T-cell (primary cell): ENCODE data around the gene NYAP1. TPM values are rescaled to one million over a fixed set of nuclear protein-coding genes. Genes with fewer than 3 reads are reported as not detected.

Experiments used
- ATAC-seq, 4 experiments: fragments of 200-7000 bp in 3 of 4; fragments of 150-1000 bp in 1 of 4; cut with Tn5 transposase; replicated peaks in 1 of 4; 1 replicate in 3 of 4; 2 replicates in 1 of 4; pipeline ENCODE4 v1.10.0; 2021; ENCODE audit warnings: moderate library complexity in 3 of 4, mild to moderate bottlenecking in 2 of 4, moderate number of reproducible peaks in 1 of 4
- CTCF ChIA-PET, 2 donors: fragments of 300-600 bp; sonication (Branson Sonifier 250); formaldehyde crosslinking; loops; one replicate each; lab custom pipeline; 2022; ENCODE audit warnings: antibody characterized with exemption in 2 of 2; lab: Charles Lee
- POLR2A ChIA-PET, 2 donors: fragments of 300-600 bp; sonication (Branson Sonifier 250); formaldehyde crosslinking; loops; one replicate each; lab custom pipeline; 2022; ENCODE audit warnings: antibody characterized with exemption in 2 of 2; lab: Charles Lee
- DNase-seq, 35 experiments: peaks; one replicate each; pipeline versions ENCODE4 v3.0.0 to v3.0.0-alpha.2; 2013 to 2023
- H3K27ac ChIP-seq: one replicate; pipeline ENCODE4 v1.5.1; 2013; ENCODE audit warnings: low read length
- H3K27me3 ChIP-seq, 2 experiments: replicated peaks in 1 of 2; 1 replicate in 1 of 2; 2 replicates in 1 of 2; pipeline versions ENCODE4 v1.6.1 to v1.7.0; 2013; ENCODE audit warnings: low read length in 1 of 2, mixed read lengths in 1 of 2; ENCODE audit not compliant: control insufficient read depth in 2 of 2, insufficient read depth in 2 of 2; ENCODE audit errors: extremely low read depth in 1 of 2
- H3K36me3 ChIP-seq, 2 donors: 1 replicate in 1 of 2; 2 replicates in 1 of 2; pipeline versions ENCODE4 v1.6.1 to v1.7.0; 2013; ENCODE audit warnings: low read length in 1 of 2; ENCODE audit not compliant: control insufficient read depth in 2 of 2, insufficient read depth in 1 of 2; ENCODE audit errors: extremely low read depth in 1 of 2
- H3K4me1 ChIP-seq, 2 experiments: 1 replicate in 1 of 2; 2 replicates in 1 of 2; pipeline versions ENCODE4 v1.6.1 to v1.7.0; 2013; ENCODE audit warnings: low read length in 2 of 2, mixed read lengths in 1 of 2; ENCODE audit not compliant: insufficient read depth in 2 of 2, control insufficient read depth in 1 of 2; ENCODE audit errors: extremely low read depth in 1 of 2
- H3K4me3 ChIP-seq, 2 donors: 1 replicate in 1 of 2; 2 replicates in 1 of 2; pipeline versions ENCODE4 v1.5.1 to v1.7.0; 2013; ENCODE audit warnings: mild to moderate bottlenecking in 2 of 2, low read length in 1 of 2, moderate library complexity in 1 of 2; ENCODE audit not compliant: control insufficient read depth in 1 of 2; ENCODE audit errors: extremely low read depth in 1 of 2
- H3K9me3 ChIP-seq: 2 replicates; pipeline ENCODE4 v1.7.0; 2013
- H3K27ac Mint-ChIP-seq, 2 donors: one replicate each; pipeline ENCODE4 v1.8.0; 2020 to 2021; ENCODE audit warnings: mild to moderate bottlenecking in 2 of 2, mixed read lengths in 2 of 2
- H3K27me3 Mint-ChIP-seq, 2 donors: one replicate each; pipeline ENCODE4 v1.8.0; 2021 to 2022; ENCODE audit warnings: mixed read lengths in 2 of 2
- H3K36me3 Mint-ChIP-seq: one replicate; pipeline ENCODE4 v1.8.0; 2021; ENCODE audit warnings: mixed read lengths
- H3K4me1 Mint-ChIP-seq, 3 donors: one replicate each; pipeline ENCODE4 v1.8.0; 2020 to 2022; ENCODE audit warnings: mixed read lengths in 3 of 3, mild to moderate bottlenecking in 1 of 3
- H3K4me3 Mint-ChIP-seq, 3 donors: one replicate each; pipeline ENCODE4 v1.8.0; 2020 to 2022; ENCODE audit warnings: mild to moderate bottlenecking in 3 of 3, mixed read lengths in 3 of 3, moderate library complexity in 3 of 3
- H3K9me3 Mint-ChIP-seq, 3 donors: one replicate each; pipeline ENCODE4 v1.8.0; 2020 to 2022; ENCODE audit warnings: mixed read lengths in 3 of 3
- WGBS: methylation state at CpG from one replicate; pipeline ENCODE4 v1.1.5; 2013; ENCODE audit warnings: missing lambda C conversion rate; ENCODE audit not compliant: insufficient coverage; 5-methylcytosine and 5-hydroxymethylcytosine counted together
- total RNA-seq, 35 experiments: library from RNA in 6 of 35; stranded (reverse) in 6 of 35; fragments of 120-200 nt in 1 of 35; gene quantifications; one replicate each; pipeline versions ENCODE4 v1.2.1 to v1.2.4 and lab custom pipeline; 2013 to 2026

Gene NYAP1
- total RNA-seq, 5 donors from 2014 or later (not counting 1 experiment from before 2014, with no cell fraction given) = 0.50 to 1.4 (median 0.99) TPM

DNA sequence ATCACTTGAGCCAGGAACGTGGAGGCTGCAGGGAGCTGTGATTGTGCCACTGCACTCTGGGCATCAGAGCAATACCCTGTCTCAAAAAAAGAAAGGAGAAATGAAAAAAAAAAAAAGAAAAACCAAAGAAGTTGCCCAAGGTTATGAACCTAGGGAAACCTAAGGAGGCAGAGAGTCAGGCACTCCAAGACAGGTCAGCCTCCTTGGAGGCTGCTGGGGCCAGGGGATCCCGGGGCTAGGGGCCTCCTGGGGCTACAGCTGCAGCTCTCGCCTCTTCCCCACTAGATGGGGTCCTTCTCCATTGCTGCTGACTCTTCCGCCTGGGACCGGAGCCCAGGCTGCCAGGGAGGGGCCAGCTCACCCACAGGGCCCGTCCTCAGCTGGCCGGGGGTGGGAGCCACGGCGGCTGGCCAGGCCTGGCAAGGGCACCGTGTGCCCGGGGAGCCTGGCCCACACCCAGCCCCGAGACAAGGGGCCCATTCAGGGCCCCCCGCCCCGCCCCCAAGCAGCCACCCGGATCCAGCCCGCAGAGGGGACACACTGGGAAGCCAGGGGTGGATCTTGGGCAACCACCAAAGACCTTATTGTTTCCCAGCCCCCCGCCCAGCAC, 17.9 kb upstream of the NYAP1 start:
- ATAC-seq = no peak
- H3K27me3 Mint-ChIP-seq = no peaks in the 10 kb centered on the region
- peak overlapping the region; percentile 39 to 58 for H3K27ac Mint-ChIP-seq
- WGBS = 65% methylated on average over 10 of the region's 17 CpGs
- H3K27ac ChIP-seq = no peak overlapping the region
- H3K9me3 Mint-ChIP-seq = no peaks in the 10 kb centered on the region
- H3K27me3 ChIP-seq = no peaks in the 10 kb centered on the region
- no peak overlapping the region for H3K4me3 Mint-ChIP-seq
- DNase-seq = no peak
- H3K36me3 ChIP-seq = peaks cover 8 to 47% of the 10 kb centered on the region in 2 donors
- no peak overlapping the region for H3K4me3 ChIP-seq
- ChIA-PET POLR2A (interaction anchor here in 1 of 2 donors (0.7 kb wide), 1 partner anchor 12 kb away, joined by 4 read pairs; no protein-coding TSS in a partner anchor), CTCF (interaction anchor here in 1 of 2 donors (0.6 to 0.7 kb wide), 2 partner anchors 227 to 433 kb away, joined by 3 to 4 read pairs; no protein-coding TSS in a partner anchor)
- peaks cover 0 to 21% of the 10 kb centered on the region in 2 experiments for H3K4me1 ChIP-seq
- no peaks in the 10 kb centered on the region for H3K9me3 ChIP-seq
- H3K36me3 Mint-ChIP-seq = peaks cover 4% of the 10 kb centered on the region
- peaks cover 6 to 16% (median 14%) of the 10 kb centered on the region in 3 donors for H3K4me1 Mint-ChIP-seq

DNA sequence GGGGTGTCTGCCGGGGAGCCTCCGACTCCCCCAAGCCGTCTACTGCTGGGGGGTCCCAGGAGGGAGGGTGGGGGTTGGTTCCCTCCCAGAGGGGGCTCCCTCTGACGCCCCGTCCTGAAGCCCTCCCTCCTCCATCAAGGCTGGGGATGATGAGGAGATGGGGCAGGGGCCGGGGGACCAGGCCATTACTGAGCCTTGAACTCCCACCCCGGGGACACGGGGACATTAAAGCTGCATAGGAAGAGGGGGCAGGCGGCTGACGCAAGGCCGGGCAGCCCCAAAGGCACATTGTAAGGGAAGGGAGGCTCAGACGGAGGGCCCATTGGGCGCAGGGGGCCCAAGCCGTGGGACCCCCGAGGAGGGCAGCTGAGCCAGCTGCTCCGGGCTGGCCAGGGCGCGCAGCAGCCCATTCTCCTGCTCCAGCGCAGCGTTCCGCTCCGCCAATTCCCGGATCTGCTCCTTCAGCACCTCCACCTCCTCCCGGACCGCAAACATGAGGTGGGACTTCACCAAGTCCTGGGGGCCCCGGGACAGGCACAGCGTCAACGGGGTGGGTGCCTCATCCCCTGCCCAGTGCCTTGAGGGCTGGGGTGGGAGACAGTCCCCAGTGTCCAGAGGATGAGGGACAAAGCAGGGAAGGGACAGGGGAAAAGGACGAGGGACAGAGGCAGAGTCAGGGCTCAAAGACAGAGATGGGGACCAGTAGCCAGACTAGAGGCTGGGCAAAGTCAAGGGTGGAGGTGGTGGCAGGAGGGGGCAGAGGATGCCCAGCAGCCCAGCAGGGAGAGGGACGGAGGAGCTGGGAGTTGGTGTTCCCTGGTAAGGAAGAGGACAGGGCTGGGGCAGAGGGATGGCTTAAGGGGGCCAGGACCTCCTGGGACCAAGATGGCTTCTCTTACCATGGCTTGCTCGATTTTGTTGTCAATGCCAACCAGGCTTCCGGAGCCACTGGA, 16.8 kb upstream of the NYAP1 start:
- no peak overlapping the region for H3K27ac ChIP-seq
- Mint-ChIP-seq H3K36me3 (peaks cover 5% of the 10 kb centered on the region), H3K4me3 (no peak overlapping the region), H3K27ac (no peak overlapping the region), H3K9me3 (no peaks in the 10 kb centered on the region), H3K27me3 (no peaks in the 10 kb centered on the region), H3K4me1 (peaks cover 6 to 18% (median 18%) of the 10 kb centered on the region in 3 donors)
- H3K9me3 ChIP-seq = no peaks in the 10 kb centered on the region
- H3K36me3 ChIP-seq = peaks cover 0 to 53% of the 10 kb centered on the region in 2 donors
- H3K4me3 ChIP-seq = no peak overlapping the region
- WGBS = 96% methylated on average over 15 of the region's 32 CpGs
- DNase-seq = no peak
- H3K4me1 ChIP-seq = peaks cover 0 to 21% of the 10 kb centered on the region in 2 experiments
- H3K27me3 ChIP-seq = no peaks in the 10 kb centered on the region
- no peak for ATAC-seq
- ChIA-PET POLR2A (no interaction called here), CTCF (no interaction called here)

DNA sequence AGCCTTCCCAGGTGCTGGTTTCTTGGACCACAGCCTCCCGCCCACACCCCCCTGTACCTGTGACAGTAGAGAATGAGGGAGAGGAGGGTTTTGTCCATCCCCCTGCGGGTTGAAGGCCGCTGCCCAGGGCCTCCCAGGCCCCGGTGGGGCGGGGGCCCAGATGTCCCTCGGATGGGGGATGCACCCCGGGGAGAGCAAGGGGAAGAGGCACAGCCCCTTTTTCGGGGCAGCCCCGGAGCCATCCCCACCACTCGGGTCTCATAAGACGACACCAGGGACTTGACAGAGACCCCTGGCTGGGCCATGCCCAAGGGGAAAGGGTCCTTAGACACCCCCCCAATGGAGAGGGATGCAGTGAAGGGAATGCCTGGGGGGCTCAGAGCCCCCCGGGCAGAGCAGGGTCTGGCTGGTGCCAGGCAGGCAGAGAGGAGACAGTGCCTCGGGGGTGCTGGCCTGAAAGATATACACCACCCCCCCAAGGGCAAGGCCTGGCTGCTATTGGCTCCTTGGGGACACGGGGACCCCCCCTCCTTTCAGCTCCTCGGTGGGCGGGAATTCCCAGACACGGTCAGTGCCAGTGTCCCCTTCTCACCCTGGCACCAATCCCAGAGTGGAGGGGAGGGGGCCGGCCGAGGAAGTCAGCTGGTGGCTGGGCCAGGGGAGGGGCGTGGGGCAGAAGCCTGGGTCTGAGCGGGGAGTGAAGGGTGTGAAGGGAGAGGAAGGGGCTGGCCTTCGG, 15.9 kb upstream of the NYAP1 start:
- Mint-ChIP-seq H3K27ac (no peak overlapping the region), H3K9me3 (no peaks in the 10 kb centered on the region), H3K4me1 (peaks cover 6 to 21% (median 21%) of the 10 kb centered on the region in 3 donors), H3K4me3 (no peak overlapping the region), H3K36me3 (peaks cover 5% of the 10 kb centered on the region), H3K27me3 (no peaks in the 10 kb centered on the region)
- H3K27ac ChIP-seq = no peak overlapping the region
- no peaks in the 10 kb centered on the region for H3K9me3 ChIP-seq
- WGBS = 90% methylated on average over 7 of the region's 22 CpGs
- H3K36me3 ChIP-seq = peaks cover 0 to 60% of the 10 kb centered on the region in 2 donors
- H3K27me3 ChIP-seq = no peaks in the 10 kb centered on the region
- no peak overlapping the region for H3K4me3 ChIP-seq
- CTCF ChIA-PET = interaction anchor here (0.6 to 1.6 kb wide), 2 partner anchors 65 to 97 kb away, joined by 3 to 7 read pairs; no protein-coding TSS in a partner anchor
- POLR2A ChIA-PET = no interaction called here
- ATAC-seq (no peak), DNase-seq (no peak)
- H3K4me1 ChIP-seq = peaks cover 2 to 30% of the 10 kb centered on the region in 2 experiments

DNA sequence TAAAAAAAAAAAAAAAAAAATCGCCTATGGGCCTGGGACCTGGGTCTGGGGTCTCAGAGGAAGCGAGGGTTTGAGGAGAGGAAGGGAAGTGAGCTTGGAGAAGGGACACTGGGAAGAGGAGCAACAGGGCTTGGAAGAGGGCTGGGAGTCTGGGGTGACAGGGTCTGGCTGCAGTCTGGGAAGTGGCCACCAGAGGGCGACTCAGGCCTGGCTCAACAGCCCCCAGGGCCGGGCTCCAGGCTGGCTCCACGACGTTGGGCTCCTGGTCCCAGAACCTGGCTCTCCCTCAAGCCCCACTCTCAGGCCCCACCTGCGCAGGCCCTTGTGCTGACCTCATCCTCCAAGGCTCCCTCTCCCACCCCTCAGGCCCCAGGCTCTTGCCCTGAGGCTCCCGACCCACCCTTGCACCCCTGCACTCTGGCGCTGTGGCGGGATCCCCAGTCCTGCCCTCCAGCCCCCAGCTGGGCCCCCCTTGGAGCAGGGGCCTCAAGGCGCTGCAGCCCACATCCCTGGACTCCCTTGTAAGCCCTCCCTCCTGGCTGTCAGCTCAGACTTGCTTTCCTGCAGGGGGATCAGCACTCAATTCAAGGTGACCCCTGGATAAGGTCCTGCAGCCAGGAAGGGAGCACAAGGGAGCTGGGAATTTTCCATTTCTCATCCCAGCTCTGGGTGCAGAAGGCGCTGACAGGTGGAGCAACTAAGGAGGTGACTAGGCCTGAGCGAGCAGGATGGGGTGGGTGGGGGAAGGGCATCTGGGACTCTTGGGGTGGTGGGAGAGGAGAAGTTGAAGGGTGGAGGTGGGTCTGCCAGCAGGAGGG, 14.3 kb upstream of the NYAP1 start:
- peak; percentile 83 to 93 (median 89) for ATAC-seq
- ChIA-PET POLR2A (interaction anchor here in 1 of 2 donors (0.6 kb wide), 3 partner anchors 10 to 61 kb away, joined by 3 to 5 read pairs (median 4); no protein-coding TSS in a partner anchor), CTCF (interaction anchor here (0.5 to 1.9 kb wide), 19 partner anchors 13 to 422 kb away, joined by 3 to 17 read pairs (median 6); partner anchors contain the start of genes NYAP1 (in 2 of the 2), AGFG2 (in 1 of the 2) and MEPCE (in 1 of the 2))
- Histone ChIP-seq H3K4me3 (no peak overlapping the region), H3K27me3 (no peaks in the 10 kb centered on the region), H3K4me1 (peaks cover 8 to 46% of the 10 kb centered on the region in 2 experiments), H3K27ac (peak overlapping the region; percentile 18), H3K36me3 (peaks cover 4 to 70% of the 10 kb centered on the region in 2 donors), H3K9me3 (no peaks in the 10 kb centered on the region)
- peaks cover 5% of the 10 kb centered on the region for H3K36me3 Mint-ChIP-seq
- H3K9me3 Mint-ChIP-seq = no peaks in the 10 kb centered on the region
- peak; percentile 40 to 90 (median 76) for DNase-seq
- no peaks in the 10 kb centered on the region for H3K27me3 Mint-ChIP-seq
- peak overlapping the region; percentile 70 to 73 for H3K27ac Mint-ChIP-seq
- 19% methylated on average over 7 of the region's 13 CpGs for WGBS
- no peak overlapping the region for H3K4me3 Mint-ChIP-seq
- peaks cover 23 to 37% (median 36%) of the 10 kb centered on the region in 3 donors for H3K4me1 Mint-ChIP-seq

DNA sequence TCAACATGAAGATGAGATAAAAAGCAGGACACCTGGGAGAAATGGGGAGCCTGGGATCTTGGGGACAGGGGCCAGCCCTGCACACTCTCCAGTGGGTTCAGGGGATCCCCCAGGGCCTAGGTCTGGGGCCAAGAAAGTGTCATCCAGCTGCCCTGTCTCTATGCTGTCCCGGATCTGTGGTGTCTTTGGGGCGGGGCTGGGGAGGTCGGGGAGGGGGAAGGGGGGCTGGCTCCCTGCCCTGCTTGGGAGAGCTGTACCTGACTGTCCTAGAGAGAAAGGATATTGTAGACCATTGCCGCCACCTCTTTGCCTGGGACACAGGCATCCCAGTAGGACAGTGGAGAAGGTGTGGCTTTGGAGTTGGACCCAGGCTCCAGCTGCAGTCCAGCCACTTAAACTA, 12.7 kb upstream of the NYAP1 start:
- no peaks in the 10 kb centered on the region for H3K27me3 Mint-ChIP-seq
- H3K9me3 Mint-ChIP-seq = no peaks in the 10 kb centered on the region
- CTCF ChIA-PET = interaction anchor here in 1 of 2 donors (0.6 to 1.5 kb wide), 3 partner anchors 12 to 119 kb away, joined by 3 to 11 read pairs (median 4); no protein-coding TSS in a partner anchor
- H3K27me3 ChIP-seq = no peaks in the 10 kb centered on the region
- H3K4me1 Mint-ChIP-seq = peaks cover 37 to 52% (median 49%) of the 10 kb centered on the region in 3 donors
- POLR2A ChIA-PET = no interaction called here
- no peak overlapping the region for H3K4me3 Mint-ChIP-seq
- no peak overlapping the region for H3K27ac ChIP-seq
- H3K36me3 Mint-ChIP-seq = peaks cover 9% of the 10 kb centered on the region
- no peaks in the 10 kb centered on the region for H3K9me3 ChIP-seq
- DNase-seq (no peak), ATAC-seq (no peak)
- no peak overlapping the region for H3K4me3 ChIP-seq
- H3K27ac Mint-ChIP-seq = peak overlapping the region; percentile 58 to 70
- WGBS = 100% methylated on average over 1 of the region's 4 CpGs
- peaks cover 4 to 74% of the 10 kb centered on the region in 2 donors for H3K36me3 ChIP-seq
- H3K4me1 ChIP-seq = peaks cover 11 to 62% of the 10 kb centered on the region in 2 experiments
